Suprapubic skin (tissue), 4 donors: ENCODE data around the gene AMN. TPM values are rescaled to one million over a fixed set of nuclear protein-coding genes. Genes with fewer than 3 reads are reported as not detected.

ENCODE experiments used
- DNase-seq, 2 donors: peaks; one replicate each; pipeline ENCODE4 v3.0.0-alpha.2; 2019; ENCODE audit warnings: low spot score in 2 of 2
- H3K27ac ChIP-seq: fragments of 200-600 bp; sonication (generic); one replicate; pipeline ENCODE4 v1.5.1; 2019
- H3K27me3 ChIP-seq: fragments of 200-600 bp; sonication (generic); one replicate; pipeline ENCODE4 v1.5.1; 2019
- H3K36me3 ChIP-seq: fragments of 200-600 bp; sonication (generic); one replicate; pipeline ENCODE4 v1.5.1; 2019
- H3K4me1 ChIP-seq: fragments of 200-600 bp; sonication (generic); one replicate; pipeline ENCODE4 v1.5.1; 2019
- H3K4me3 ChIP-seq: fragments of 200-600 bp; sonication (generic); one replicate; pipeline ENCODE4 v1.5.1; 2019; ENCODE audit warnings: mild to moderate bottlenecking
- H3K9me3 ChIP-seq: fragments of 200-600 bp; sonication (generic); one replicate; pipeline ENCODE4 v1.5.1; 2019
- EP300 ChIP-seq: sonication (generic); formaldehyde crosslinking; IDR thresholded peaks from one replicate; pipeline ENCODE4 v1.6.1; 2017; ENCODE audit warnings: antibody characterized with exemption
- POLR2A ChIP-seq, 2 donors: fragments of 450-650 bp; IDR thresholded peaks; one replicate each; pipeline ENCODE4 v1.6.1; 2017; ENCODE audit warnings: antibody characterized with exemption in 2 of 2, mild to moderate bottlenecking in 2 of 2, moderate library complexity in 2 of 2
- POLR2AphosphoS5 ChIP-seq, 3 donors: sonication (generic); formaldehyde crosslinking; IDR thresholded peaks; one replicate each; pipeline ENCODE4 v1.6.1; 2017; ENCODE audit warnings: antibody characterized with exemption in 3 of 3
- WGBS: methylation state at CpG from one replicate; pipeline ENCODE4 v1.1.5; 2018; 5-methylcytosine and 5-hydroxymethylcytosine counted together
- total RNA-seq, 4 donors: library from RNA; depleted of rRNA; stranded (reverse); fragments of >200 nt; gene quantifications; one replicate each; pipeline ENCODE4 v1.1.0, GENCODE V29; 2016
- TF ChIP-seq, protein P1 (sequence below), 2 donors: fragments of 200-600 bp in 1 of 2; fragments of 450-650 bp in 1 of 2; sonication (generic) in 1 of 2; IDR thresholded peaks; one replicate each; pipeline ENCODE4 v1.5.1; 2016 to 2019; ENCODE audit warnings: antibody characterized with exemption in 2 of 2, mild to moderate bottlenecking in 1 of 2, moderate library complexity in 1 of 2

The AMN gene
- total RNA-seq, 4 donors from 2014 or later, result 10.6 to 11.8 (median 11.1) TPM

DNA sequence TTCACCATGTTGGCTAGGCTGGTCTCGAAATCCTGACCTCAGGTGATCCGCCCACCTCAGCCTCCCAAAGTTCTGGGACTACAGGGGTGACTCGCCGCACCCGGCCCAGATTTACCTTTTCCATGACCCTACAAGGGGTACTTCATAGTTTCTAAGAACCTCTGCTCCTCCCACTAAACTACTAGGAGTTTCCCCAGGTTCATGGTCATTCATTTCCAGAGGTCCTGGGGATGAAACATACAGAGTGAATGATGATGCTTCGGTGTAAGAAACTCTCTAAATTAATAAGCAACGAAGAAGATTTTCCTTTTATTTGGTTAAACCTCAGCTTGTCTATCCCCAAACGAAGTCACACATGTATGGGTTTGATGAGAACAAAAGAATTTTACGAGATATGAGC, 56.9 kb downstream of the AMN start:
- Histone ChIP-seq H3K27ac (no peak overlapping the region), H3K9me3 (no peaks in the 10 kb centered on the region), H3K27me3 (no peaks in the 10 kb centered on the region), H3K36me3 (peaks cover 97% of the 10 kb centered on the region), H3K4me3 (no peak overlapping the region), H3K4me1 (no peaks in the 10 kb centered on the region)
- no peak for DNase-seq
- TF ChIP-seq, protein P1, sequence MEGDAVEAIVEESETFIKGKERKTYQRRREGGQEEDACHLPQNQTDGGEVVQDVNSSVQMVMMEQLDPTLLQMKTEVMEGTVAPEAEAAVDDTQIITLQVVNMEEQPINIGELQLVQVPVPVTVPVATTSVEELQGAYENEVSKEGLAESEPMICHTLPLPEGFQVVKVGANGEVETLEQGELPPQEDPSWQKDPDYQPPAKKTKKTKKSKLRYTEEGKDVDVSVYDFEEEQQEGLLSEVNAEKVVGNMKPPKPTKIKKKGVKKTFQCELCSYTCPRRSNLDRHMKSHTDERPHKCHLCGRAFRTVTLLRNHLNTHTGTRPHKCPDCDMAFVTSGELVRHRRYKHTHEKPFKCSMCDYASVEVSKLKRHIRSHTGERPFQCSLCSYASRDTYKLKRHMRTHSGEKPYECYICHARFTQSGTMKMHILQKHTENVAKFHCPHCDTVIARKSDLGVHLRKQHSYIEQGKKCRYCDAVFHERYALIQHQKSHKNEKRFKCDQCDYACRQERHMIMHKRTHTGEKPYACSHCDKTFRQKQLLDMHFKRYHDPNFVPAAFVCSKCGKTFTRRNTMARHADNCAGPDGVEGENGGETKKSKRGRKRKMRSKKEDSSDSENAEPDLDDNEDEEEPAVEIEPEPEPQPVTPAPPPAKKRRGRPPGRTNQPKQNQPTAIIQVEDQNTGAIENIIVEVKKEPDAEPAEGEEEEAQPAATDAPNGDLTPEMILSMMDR (IDR thresholded peaks at IDR 0.05), result no peak
- TF ChIP-seq POLR2A (IDR thresholded peaks at IDR 0.05) (no peak), EP300 (no peak), POLR2AphosphoS5 (IDR thresholded peaks at IDR 0.05) (no peak)
- WGBS, result 95% methylated on average over 9 of the region's 9 CpGs

DNA sequence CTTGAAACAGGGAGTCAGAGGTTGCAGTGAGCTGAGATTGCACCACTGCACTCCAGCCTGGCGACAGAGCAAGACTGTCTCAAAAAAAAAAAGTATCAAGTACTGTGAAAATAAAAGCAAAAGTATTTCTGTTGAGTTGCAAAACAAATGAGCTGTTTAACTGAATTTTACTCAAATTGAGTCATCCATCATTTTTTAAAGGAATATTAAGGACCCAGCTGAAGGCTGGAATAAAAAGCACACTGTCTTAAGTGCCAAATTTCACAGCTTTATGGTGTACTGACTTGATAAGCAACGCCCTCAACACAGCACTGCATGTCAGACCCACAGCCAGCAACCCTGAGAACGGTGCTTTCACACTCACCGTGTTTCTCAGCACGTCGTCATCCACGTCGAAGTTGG, 57.9 kb downstream of the AMN start:
- TF ChIP-seq POLR2AphosphoS5 (IDR thresholded peaks at IDR 0.05) (no peak), EP300 (no peak), POLR2A (IDR thresholded peaks at IDR 0.05) (no peak)
- TF ChIP-seq, protein P1 (IDR thresholded peaks at IDR 0.05), result no peak
- Histone ChIP-seq H3K4me3 (no peak overlapping the region), H3K36me3 (peaks cover 97% of the 10 kb centered on the region), H3K4me1 (peaks cover 5% of the 10 kb centered on the region), H3K9me3 (no peaks in the 10 kb centered on the region), H3K27me3 (no peaks in the 10 kb centered on the region), H3K27ac (no peak overlapping the region)
- WGBS, result 88% methylated on average over 8 of the region's 8 CpGs
- DNase-seq, result no peak

Other genes starting within 250 kb of the AMN start
- 10 to 100 TPM in 3 of 4 donors, 1 to 10 TPM in 1; 8.7 to 22.8 (median 14.2) TPM for gene TRAF3, start 145.2 kb upstream of the AMN start, total RNA-seq
- gene CDC42BPB, start 134.9 kb downstream of the AMN start, total RNA-seq, result 100 to 1,000 TPM; 105 to 178 (median 107) TPM
- gene LBHD2, start 161.5 kb downstream of the AMN start, total RNA-seq, result not detected
- gene EXOC3L4, start 172.1 kb downstream of the AMN start, total RNA-seq, result 1 to 10 TPM in 1 of 4 donors, not detected in 3; 1.5 TPM
- 10 to 100 TPM; 11.9 to 23.3 (median 16.4) TPM for gene TNFAIP2, start 200.8 kb downstream of the AMN start, total RNA-seq